Measurements from ENCODE around the gene CDH11.

CDH11 gene

DNA sequence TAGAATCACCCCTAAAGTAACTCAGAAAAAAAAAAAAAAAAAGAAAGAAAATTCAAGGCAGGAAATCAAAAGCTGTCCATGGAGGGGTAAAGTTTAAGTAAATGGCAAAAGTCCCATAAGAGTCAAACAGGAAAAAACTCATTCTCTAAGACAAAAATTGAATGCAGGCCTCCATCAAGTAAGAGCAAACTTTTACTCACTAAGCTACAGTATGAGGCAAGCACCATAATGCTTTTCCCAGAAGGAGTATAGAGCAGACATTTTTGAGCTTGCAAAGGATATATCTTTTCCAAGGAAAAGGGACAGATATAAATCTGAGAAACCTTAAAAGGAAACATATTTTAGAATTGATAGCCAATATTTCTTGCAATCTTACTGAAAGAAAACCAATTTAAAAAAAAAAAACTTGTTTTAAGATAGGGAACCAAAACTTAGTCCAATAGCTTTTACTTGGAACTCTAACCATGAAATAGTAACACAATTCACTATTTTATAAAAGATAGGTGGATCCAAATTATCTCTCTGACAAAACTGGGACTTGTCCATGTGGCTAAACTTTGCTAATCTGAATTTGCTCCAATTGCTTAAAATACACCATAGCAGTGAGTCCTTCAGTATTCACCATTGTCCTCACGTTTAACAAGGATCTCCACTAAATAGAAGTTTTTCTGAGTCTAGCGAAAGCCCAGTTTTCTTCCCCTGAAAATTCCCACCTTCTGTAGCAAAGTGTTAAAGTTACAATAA lies 99.8 kb downstream of the CDH11 start:
- DNase-seq: no peak

DNA sequence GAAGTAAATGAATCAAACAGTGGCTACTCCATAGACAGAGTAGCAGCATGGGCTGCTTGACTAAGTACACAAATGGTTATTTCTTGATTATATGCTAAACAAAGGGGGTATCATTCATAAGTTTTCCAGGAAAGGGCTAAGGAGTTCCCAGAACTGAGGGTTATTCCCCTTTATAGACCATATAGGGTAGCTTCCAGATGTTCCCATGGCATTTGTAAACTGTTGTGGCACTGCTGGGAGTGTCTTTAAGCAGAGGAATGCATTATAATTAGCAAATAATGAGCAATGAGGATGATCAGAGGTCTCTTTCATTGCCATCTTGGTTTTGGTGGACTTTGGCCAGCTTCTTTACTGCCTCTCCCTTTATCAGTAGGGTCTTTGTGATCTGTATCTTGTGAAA lies 105.1 kb downstream of the CDH11 start:
- no peak for DNase-seq

DNA sequence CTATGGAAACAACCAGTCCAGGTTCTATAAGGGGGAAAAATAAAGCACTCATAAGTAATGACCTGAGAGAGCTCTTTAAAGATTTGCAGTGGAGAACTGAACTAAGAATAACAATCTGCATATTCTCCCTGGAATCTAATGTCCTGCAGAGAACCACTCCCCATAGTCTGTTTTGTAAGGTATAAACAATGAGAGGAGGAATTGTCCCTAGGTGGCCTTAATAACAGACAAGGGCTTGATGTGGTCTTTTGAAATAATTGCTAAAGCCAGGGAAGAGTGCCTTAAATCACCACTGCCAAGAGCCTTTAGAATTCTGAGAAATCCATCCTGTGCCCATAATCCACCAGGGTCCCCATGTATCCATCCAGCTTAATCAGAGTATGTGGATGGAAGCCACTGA lies 106.3 kb downstream of the CDH11 start:
- DNase-seq: no peak

DNA sequence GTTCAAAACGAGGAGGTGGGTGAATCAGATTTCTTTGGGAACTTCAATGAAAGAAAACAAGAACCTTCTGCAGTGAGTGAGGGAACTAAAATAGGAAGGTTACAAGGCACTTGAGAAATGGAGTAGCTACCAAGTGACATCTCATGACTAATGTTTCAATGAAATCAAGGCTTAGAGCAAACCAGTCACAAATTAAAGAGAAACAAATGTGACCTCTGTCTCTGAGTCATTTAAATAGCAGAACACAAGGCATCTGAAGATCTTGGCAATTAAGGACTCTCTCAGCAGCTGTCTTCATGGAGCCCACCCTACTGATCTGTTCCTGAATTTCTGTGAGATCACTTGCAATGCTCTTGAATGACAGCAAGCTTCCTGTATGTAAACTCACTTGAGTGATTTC lies 109.5 kb downstream of the CDH11 start:
- no peak for DNase-seq

DNA sequence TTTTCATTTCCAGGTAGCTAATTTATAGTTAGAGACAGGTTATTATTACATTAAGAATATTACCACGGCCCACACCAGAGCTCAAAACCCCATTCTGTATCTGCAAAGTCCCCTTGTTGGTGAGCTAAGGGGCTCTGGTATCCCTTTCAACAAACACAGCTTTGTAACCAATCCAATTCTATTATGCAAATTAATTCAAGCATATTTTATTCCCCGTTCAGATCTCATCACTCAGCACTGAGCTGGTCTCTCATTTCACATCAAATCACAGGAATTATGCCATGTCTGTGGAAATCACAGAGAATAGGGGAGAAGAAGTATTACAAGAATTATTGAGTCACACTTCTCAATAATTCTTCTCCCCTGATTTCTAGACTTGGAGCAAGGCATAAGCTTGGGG lies 111.7 kb downstream of the CDH11 start:
- no peak for DNase-seq

DNA sequence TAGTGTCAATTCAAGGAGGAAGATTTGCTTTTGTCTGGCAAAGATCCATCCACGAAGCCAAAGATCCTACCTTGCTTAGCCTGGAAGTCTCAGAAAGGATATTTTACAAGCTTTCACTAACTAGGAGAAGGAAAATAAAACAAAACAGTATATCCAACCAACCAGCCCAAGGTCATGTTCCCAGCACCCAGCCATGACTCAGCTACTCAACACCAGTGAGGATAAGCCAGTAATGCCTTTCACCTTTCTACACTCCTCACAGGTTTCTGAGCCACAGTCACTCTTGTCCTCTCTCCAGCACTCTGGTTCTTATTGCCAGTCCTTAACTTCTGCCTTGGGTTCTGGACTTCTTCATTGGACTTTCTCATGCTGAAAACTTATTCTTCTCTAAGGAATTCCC lies 116.2 kb downstream of the CDH11 start:
- DNase-seq: no peak

DNA sequence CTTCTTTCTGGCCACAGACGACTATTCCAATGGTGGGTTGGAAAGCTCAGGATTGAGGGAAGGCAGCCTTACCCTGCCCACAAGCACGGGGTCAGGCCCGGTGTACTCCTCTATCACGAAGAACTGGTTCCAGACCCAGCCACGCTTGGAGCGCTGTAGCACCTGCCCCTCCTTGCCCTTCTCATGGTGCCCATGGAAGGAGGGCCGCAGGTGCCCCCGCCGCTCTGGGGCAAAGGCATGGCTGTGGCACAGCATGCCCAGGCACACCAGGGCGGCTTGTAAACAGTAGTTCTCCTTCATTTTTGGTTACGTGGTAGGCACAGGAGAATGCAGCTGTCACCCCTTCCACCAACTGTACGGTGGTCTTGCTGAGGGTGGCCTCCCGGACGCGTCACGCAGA lies 117.3 kb downstream of the CDH11 start:
- no peak for DNase-seq

DNA sequence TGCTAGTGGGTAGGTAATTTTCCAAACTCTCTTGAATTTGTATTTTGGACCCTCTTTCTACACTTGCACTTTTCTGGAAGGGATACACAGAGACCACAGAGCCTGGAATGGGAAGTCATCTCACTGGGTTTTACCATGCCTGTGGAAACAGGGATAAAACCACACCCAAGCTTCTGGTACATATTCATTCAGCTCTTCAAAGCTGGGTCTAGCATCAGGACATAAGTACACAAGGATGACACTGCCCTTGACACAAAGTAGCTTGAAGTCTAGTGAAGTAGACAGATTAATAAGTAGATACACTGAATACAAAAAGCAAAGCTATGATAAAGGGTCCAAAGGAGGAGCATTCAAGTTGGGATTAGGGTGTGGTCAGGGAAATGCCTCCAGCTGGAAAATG lies 118.2 kb downstream of the CDH11 start:
- DNase-seq: no peak

DNA sequence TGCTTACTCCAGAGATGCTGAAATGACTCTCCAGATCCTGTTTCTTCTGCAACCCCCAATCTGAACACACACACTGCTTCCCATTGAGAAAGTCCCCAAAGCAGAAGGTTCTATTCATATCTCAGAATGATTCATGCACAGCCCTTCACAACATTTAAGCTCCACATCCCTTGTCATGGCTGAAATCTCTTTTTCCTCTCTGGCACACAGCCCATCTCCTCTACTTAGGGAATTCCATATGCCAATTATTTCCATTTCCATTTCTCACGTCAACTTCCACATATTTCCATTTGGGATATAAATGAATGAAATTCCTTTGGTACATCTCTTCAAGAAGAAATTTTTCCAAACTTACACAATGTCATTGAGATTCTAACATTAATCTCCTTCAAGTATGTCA lies 119.6 kb downstream of the CDH11 start:
- no peak for DNase-seq

DNA sequence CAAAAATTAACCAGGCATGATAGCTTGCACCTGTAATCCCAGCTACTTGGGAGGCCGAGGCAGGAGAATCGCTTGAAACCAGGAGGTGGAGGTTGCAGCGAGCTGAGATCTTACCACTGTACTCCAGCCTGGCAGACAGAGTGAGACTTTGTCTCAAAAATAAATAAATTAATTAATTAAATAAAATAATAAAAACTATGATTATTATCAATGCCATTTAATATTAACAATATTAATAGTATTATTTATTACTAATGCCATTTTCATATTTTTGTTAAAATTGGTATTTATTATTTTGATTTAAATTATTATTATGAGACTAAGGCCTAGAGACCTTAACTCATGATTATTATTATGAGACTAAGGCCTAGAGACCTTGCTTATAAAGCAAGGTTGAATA lies 121.2 kb downstream of the CDH11 start:
- no peak for DNase-seq

DNA sequence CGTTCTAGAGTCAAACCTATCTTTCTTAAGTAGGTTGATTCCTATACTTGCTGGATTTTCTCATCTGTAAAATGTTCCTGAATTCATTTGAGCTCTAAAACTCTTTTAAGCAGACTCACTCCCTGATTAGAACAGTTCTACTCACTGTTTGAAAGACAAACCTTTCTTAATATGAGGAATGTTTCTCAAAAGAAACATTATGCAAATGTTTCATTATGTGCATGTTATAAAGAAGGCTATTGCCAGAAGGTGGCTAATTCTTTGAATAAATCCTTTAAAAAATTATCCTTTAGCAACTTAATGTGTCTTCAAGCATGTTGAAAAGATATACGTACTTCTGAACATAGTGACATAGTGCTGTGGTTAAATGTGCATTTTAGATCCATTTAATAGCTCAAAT lies 124.1 kb downstream of the CDH11 start:
- DNase-seq: no peak

DNA sequence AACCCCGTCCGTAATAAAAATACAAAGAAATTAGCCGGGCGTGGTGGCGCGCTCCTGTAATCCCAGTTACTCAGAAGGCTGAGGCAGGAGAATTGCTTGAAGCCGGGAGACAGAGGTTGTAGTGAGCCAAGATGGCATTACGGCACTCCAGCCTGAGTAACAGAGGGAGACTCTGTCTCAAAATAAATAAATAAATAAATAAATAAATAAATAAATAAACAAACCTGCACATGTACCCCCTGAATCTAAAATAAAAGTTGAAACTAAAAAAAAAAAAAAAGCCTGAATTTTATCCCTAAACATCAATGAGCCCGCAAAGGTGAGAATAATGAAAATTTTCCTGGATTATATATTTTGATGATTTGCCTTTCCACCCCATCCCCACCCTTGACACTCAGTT lies 124.7 kb downstream of the CDH11 start:
- DNase-seq: no peak

DNA sequence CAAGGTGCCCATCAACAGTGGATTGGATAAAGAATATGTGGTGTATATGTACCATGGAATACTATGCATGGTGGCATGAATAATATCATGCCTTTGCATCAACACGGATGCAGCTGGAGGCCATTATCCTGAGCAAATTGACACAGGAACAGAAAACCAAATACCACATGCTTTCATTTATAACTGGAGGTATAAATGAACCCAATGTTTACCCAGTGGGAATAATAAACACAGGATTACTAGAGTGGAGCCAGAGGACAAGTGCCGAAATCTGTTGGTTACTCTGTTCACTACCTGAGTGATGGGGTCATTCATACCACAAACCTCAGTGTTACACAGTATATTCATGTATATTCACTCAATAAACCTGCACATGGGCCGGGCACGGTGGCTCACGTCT lies 125.2 kb downstream of the CDH11 start:
- DNase-seq: no peak

DNA sequence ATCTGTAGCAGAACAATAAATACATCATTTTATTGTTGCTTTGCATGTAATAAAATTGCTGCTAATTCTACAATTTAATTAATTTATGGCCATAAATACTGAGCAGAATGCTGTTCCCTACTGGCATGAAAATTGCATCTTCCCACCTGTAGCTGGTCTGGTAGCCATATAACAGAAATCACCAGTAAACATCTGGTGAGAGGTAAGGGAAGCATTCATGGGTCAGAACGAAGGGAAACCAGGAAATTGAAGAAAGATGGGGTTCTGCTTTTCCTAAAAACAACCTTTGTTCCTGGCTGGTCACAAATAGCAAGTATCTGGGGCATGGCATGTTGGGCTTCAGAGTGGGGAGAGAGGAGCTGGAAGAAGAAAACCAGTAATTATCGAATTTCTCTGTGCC lies 128.4 kb downstream of the CDH11 start:
- DNase-seq: no peak

DNA sequence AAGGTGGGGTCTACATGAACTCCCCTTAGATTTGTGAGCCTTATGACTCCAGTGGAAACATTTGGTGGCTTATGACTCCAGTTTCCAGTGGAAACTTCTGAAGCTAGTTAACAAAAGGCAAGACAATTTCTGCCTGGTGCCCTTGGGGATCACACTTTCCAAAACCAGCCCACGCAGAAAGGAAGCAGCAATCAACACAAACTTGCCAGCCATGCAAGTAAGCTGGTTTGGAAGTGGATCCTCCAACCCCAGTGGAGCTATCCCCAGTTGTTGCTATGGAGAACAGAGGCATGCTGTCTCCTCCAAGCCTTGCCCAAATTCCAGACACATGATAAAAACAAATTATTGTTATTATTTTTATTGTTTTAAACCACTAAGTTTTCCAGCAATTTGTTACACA lies 130.9 kb downstream of the CDH11 start:
- DNase-seq: no peak

DNA sequence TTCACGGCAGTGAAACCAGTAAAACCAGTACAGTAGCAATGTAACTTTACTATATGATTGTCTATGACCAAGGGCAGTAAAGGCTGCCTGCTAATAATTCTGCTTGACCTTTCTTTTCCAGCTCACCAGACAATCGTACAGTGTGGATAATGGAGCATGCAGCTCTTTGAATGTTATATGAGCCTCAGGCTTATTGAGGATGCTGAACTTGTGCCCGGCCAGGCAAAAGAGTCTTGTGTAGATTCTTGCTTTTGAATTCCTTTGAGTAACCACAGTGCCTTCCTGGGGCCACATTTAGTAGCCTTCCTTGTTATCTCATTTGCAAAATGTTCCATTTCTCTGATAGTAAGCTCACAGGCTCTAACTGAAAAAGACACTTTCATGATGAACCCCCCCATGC lies 131.8 kb downstream of the CDH11 start:
- no peak for DNase-seq

DNA sequence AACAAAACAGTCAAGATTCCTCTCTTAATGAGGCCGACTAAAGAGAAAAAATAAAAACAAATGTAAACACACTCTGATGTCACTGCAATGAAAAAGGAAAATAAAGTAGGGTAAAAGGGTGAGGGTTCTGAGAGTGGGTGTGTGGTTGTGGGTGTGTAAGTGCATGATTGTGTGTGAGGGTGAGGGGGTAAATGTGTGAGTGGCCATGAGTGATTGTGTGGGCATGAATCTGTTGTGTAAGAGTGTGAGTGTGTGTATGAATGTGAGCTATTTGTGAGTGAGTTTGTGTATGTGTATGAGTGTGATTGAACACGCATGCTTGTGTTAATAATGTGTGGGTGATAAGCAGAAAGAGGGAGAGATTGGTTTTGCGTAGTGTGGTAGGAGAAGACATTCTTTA lies 132.8 kb downstream of the CDH11 start:
- DNase-seq: no peak

DNA sequence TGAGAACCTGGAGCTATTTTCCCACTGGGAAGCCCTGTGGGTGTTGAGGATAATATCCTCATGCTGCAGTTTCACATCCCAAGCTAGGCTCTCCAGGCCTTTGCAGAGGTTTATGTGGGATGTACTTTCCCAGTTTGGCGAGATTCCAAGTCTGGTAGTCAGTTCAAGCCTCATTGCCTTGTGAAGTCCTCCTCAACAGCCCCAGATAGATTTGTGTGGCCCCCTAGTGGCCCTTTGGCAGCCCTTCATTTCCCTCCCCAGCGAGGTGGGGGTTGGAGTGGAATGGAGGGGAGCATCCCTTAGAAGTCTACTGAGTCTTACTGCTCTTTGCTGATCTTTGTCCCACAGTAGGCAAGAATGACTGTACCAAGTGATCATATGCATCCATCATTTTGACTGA lies 137.9 kb downstream of the CDH11 start:
- DNase-seq: no peak

DNA sequence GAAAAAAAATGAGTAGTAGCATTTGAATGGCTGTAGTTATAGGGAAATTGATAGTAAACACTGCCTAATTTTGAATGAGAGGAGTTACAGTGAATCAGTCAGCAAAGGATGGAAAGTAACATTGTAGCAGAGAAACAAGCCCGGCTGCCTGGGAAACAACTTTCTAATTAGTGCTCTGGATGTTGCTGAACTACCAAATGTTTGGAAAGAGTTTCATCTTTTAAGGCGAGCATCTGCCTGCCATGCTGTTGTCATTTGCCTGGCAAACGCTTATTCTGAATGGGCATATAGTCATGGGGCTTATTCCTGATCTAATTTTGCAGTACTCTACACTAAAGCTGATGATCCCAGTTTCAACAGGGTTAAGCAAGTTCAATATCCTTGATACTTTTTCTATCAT lies 138.6 kb downstream of the CDH11 start:
- DNase-seq: no peak

DNA sequence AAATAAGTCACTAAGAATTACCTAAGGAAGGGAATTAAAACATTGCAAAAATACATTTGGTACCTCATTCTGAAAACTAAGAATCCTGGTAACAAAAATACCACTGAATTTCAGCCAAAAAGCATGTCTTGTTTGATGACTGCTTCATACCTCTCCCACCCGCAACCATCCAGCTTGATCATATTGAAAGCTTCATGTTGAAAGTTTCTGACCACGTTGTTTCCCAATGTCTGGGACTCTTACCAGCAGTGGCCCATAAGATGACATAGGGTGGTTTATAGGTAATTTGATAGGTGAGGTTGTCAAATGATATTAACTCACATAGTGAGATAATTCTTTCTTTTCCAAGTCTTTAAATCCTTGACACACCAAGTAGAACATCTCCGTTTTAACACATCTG lies 139.3 kb downstream of the CDH11 start:
- no peak for DNase-seq

DNA sequence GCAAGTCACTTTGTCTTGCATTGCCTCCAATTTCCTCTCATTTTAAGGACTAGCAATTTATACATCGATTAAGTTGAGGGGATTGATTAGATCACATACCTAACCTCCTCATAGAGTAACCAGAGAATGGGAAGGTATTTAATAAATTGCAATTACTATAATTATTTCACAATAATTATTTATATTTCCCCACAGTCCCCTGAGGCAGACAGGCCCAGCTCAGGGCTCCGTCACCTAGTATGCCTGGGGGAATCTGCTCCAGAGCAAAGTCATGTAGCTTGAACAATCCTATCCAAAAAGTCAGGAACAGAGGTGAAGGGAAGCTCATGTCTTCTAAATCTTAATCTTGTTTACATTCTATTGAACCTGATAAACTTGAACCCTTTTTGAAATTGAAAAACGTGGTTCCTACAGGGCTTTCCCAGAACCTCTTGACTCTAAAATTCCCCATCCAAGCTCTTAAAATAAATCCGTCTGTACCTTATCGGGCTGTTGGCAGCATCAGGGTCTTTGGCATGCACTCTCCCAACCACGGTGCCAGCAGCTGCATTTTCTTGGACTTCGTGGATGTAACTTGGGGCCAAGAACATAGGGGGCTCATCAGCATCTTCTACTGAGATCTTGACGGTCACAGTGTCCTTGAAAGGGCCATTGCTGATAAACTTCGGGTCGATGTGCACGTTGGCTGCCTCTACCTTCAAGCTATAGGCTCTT lies 140.1 kb downstream of the CDH11 start:
- no peak for DNase-seq

DNA sequence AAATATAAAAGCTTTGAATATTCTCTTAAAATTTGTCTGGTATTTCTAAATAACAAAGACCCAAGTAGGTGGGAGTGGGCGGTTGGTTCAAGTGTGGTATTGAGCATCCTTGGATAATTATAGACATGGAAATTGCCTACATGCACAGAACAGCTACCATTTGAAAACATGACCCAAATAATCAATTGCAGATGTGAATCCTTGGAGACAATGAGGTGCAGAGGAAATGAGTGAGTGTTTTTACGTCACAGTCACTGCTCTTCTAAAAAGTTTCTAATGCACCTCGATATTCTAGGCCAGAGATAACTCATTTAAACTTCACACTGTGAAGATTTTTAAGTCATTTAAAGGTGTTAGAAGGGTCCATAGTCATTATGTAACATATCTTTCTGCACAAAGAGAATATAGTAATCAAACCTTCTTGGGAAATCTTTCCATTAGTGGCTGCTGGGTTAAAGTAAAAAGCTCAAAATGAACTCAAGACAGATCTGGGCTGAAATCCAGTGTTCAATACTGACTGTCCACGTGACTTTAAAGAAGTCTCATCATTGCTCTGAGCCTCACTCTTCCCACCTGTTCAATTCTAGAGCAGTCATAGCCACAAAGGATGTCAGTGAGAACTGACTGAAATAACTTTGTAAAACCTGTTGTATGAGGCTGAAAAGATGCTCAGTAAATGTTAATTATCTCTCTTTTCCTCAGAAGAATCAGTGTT lies 144.5 kb downstream of the CDH11 start:
- no peak for DNase-seq

DNA sequence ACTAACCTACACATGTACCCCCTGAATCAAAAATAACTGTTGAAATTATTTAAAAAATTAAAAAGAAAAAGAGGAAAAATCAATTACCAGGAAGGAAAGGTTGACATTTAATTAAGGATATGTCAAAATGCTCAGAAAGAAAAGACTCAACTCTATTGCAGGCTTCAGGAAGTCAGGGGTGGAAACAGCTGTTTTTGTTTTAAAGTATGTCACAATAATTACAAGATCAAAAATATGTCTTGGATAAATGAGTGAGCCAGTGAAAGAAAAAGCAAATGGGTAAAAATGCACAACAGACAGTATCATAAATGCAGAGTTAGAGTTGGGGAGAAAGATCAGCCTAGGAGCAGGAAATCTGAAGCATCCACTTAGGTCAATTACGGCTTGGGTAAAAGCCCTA lies 146.0 kb downstream of the CDH11 start:
- DNase-seq: no peak

DNA sequence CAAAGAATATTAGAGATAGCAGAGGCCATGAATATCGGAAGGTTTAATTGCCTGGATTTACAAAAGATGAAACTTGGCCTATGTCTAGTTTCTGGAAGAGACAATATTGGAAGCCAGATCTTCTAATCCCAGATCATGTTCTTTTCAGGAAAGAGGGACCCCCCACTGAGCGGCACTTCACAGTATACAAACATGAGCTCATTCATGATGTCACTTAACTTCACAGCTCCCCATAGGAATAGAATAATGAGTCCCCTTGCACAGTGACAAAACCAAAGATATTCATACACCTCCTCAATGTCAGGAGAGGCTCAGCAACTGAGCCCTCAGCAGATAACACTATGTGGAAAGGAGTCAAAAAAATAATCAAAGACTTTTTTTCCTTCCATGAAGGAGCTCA lies 147.5 kb downstream of the CDH11 start:
- DNase-seq: no peak
